Stimulated activated naive CD4-positive, alpha-beta T cell treated with Interleukin-2 at 50 U/mL for 16 hours (primary cell): Measurements from ENCODE around the gene CPNE2.

Experiments
- DNase-seq: peaks from one replicate; lab custom pipeline; 2025; lab: John Stamatoyannopoulos, UW

The CPNE2 gene

DNA sequence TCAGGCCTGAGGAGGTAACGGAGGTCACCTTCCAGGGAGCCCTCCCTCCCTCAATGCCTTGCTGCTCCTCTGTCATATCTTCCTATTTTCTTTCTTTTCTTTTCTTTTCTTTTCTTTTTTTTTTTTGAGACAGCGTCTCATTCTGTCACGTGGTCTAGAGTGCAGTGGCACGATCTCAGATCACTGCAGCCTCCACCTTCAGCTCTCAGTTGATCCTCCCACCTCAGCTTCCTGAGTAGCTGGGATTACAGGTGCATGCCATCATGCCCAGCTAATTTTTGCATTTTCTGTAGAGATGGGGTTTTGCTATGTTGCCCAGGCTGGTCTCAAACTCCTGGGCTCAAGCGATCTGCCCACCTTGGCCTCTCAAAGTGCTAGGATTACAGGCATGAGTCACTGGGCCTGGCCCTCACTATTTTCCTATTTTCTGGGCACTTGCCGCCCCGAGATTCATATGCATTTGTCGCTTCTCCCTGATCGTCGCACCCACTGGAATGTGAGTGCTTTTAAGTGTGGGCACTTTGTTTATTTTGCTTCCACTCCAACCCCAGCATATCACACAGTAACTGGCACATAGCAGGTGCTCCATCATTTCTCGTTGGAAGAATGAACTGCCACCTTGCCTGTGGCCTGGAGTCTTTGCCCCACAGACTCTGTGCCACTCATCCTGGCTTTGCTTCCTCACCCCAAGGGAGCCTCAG lies 31.7 kb downstream of the CPNE2 start:
- DNase-seq: no peak

DNA sequence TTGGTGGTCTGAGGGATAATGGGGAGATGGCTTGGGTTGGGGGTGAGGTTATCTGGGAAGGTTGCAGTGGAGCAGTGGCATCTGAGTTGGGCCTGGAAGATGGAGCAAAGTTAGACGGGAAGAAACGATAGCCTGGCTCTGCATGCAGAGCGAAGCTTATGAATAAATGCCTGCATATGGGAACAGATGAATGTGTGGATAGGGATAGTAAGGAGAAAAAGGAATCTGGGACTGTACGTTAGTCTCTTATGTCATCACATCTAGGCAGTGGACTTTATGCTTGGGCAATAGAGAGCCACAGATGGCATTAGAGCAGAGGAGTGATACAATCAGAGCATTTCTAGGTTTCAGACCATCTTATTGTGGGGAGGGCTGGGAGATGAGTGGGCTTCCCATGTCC lies 33.0 kb downstream of the CPNE2 start:
- no peak for DNase-seq

DNA sequence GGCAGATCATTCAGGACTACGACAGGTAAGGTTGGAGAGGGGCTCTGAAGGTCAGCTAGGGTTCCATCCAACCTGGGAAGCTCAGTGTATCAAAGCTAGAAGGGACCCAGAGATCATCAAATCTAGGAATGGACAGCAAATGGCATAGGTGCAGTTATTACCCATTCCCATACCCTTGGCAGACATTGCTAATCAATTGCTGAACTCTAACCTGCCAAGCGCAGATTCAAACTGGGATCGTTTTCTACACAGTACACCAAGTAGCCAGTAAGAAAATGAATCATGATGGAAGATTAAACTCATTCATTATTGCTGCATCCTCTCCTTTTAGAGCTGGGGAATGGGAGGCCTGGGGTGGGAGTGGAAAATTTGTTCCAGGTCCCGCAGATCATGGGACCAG lies 33.6 kb downstream of the CPNE2 start:
- no peak for DNase-seq

DNA sequence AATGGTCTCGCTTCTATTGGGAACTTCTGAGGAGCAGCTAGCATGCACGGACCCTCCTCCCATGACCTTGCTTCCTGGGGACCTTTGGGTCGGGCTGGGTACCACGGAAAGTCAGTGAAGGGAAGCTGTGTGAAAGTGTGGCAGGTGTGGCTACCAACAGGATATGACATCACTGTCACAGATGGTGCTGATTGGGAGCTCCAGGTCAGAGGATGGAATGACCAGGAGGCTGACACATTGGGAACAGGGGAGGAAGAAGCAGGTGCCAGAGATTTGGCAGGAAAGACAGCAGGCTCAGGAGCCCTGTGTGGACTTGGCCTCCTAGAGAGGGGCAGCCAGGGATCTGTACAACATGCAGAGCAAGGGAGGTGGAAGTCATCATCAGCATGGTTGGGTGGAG lies 34.0 kb downstream of the CPNE2 start:
- no peak for DNase-seq

GRCh38 chr16:57127037-57127763 lies 34.8 kb downstream of the CPNE2 start:
- no peak for DNase-seq

- DNase-seq: no peak
Observed at GRCh38 chr16:57127836-57128235, 35.5 kb downstream of the CPNE2 start.

- peak; percentile 22 for DNase-seq
Observed at GRCh38 chr16:57128771-57129389, 36.5 kb downstream of the CPNE2 start.

GRCh38 chr16:57130950-57131321 lies 38.6 kb downstream of the CPNE2 start:
- no peak for DNase-seq

DNA sequence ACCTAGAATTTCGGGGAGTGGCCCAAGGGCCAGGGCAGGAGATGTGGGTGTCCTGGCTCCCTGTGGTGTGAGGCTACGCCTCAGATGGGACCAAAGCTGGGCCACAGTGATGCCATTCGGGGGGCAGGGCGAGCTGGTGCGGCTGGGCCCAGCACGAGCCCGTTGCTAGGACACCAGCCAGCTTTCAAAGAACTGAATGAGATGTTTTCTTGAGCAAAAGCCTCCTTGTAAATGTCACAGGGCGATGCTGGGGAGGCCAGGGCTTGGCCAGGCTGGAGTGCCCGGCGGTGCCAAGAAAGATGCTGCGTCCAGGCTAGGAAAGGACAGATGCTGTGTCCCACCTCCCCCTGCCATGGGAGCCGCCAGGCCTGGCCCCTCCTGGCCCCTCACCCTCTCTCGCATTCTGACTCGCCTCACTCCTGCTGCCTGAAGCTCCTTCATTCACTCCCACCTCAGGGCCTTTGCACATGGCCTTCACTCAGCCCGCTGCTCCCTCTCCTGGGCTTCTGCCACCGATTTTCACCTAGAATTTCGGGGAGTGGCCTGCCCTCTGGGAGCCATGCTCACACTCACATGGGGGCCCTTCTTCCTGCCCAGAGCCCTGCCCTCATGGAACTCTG lies 39.1 kb downstream of the CPNE2 start:
- no peak for DNase-seq

GRCh38 chr16:57132470-57132869 lies 40.1 kb downstream of the CPNE2 start:
- no peak for DNase-seq

- no peak for DNase-seq
Observed at GRCh38 chr16:57133031-57133430, 40.6 kb downstream of the CPNE2 start.

DNA sequence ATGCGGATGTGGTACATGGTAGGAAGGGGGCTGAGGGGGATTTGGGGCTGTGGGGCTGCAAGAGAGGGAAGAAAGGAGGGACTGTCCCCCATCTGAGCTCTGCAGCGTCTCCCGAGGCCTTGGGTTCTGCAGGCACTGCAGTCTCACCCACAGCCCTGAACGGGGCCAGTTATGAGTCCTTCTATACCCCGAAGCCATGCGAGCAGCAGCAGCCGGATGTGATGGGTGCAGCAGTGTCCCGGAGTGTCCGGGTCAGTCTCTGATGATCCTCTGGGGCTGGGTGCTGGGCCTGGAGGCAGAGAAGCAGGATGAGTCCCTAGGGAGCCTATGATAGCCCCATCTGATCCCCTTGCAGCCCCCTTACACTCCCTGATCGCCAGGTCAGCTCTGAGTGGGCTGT lies 41.5 kb downstream of the CPNE2 start:
- no peak for DNase-seq

DNA sequence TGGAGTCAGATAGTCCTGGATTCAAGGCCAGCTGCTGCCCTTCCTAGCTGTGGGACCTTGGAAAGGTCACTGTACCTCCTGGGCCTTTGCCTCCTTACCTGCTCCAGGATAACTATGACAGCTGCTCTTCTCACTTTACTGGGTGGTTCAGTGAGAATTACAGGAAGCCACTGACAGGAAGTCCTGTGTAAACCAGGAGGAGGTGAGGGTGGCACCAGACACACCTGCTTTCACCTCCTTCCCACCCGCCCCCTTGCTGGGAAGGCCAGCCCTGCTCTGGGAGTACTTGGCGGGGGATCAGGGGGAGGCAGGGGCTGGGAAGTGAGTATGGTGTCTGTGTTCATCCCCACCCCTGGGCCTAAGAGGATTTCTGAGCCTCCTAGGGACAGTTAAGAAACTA lies 42.6 kb downstream of the CPNE2 start:
- no peak for DNase-seq

DNA sequence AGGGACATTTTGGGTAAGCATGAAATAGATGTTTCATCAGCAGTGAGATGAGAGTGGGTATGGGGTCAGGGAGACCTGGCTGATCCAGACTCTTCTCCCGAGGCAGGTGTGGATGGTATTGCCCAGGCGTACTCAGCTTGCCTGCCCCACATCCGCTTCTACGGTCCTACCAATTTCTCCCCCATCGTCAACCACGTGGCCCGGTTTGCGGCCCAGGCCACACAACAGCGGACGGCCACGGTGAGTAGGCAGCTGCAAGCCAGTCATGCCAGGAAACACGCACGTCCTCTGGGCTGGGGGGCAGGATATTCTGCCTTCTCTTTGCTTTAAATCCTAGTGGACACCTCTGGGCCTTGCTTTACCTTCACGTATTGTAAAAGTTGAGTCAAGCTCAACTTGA lies 44.7 kb downstream of the CPNE2 start:
- DNase-seq: no peak

DNA sequence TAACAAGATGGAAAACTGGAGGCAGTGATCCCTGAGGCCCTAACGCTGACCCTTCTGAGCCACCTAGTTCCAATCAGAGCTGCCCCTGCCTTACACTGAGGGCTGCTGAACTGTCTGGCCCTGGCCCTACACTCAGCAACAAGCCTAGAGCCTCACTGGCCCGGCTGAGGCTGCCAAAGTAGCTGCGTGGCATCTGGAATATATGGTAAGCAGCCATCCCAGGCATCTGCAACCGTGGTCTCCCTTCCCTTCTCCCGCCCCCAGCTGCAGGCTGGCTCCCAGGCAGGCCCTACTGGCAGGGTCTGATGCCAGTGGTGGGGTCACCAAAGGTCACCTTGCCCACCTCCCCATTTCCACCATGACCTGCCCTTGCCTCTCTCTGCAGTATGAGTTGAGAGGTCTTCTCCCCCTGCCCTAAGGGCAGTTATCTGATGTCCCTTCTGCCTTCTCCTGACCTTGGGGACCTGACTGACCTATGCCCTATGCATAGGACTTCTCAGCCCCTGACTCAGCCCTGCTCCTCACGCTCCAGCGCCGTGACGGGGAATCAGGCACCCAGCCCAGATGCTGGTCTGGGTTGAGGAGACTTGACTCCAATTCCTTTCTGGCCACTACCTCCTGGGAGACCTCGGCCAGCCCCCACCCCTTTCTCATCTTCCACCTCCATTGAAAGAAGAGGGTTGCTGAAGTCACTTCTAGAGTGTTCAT lies 45.3 kb downstream of the CPNE2 start:
- no peak for DNase-seq

DNA sequence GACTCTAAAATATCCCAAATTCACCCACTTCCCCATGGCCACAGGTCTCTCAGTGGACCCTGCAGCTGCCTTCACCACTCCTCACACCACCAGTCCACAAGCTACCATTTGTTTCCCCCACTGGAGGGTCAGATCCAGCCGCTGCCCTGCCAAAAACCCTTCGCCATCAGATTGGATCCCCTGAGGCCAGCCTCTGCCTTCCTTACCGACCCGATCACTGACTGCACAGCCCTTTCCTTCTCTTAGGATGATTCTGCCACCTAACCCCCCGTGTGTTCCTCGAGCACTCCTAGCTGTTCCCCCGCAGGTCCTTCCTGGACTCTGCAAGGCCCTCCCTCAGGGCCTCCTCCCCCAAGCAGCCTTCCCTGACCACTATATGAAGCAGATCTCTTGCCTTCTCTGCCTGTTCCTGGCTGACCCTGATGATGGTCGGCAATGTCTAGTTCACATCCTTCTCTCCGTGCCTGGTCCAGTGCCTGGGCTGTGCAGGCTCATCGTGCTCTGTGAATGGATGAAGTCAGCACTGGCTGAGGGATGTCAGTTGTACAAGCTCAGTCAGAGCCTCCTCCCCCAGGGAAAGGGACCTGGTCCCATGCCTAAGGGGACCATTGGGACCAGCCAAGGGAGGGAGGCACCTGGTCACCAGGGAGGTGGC lies 46.0 kb downstream of the CPNE2 start:
- DNase-seq: no peak

- no peak for DNase-seq
Observed at GRCh38 chr16:57140931-57141668, 48.7 kb downstream of the CPNE2 start.

DNA sequence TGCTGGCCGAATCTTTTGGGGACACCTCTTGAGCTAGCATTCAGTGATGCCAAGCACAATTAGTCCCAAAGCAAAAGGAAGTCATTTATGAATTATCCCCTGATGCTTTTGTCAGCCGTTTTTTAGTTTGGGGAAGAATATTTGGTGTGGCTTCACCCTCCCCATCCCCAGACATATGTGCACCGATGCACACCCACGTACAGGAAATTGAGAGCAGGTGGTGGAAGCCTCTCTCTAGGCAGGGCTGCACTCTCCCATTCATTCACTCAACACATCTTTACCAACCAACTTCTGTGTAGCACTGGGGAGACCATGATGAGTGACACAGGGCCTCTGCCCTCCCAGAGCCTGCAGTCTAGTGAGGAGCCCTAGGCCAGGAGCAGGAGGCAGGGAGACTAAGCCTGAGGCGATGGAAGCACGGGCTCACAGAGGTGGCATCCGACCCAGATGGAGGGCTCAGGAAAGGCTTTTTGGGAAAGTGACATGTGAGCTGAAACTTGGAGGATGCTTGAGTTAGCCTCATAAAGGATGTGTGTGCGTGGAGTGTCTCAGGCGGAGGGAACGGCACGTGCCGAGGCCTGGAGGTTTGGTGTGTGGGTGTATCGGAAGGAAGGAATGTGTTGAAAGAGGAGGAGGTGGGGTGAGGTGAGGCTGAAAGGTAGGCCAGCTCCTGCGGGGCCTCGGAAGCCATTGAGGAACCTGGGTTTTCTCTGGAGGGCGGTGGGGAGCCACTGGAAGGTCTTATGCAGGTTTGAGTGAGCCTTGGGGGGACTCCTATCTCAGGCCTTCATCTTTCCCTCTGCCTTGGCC lies 49.6 kb downstream of the CPNE2 start:
- no peak for DNase-seq

DNA sequence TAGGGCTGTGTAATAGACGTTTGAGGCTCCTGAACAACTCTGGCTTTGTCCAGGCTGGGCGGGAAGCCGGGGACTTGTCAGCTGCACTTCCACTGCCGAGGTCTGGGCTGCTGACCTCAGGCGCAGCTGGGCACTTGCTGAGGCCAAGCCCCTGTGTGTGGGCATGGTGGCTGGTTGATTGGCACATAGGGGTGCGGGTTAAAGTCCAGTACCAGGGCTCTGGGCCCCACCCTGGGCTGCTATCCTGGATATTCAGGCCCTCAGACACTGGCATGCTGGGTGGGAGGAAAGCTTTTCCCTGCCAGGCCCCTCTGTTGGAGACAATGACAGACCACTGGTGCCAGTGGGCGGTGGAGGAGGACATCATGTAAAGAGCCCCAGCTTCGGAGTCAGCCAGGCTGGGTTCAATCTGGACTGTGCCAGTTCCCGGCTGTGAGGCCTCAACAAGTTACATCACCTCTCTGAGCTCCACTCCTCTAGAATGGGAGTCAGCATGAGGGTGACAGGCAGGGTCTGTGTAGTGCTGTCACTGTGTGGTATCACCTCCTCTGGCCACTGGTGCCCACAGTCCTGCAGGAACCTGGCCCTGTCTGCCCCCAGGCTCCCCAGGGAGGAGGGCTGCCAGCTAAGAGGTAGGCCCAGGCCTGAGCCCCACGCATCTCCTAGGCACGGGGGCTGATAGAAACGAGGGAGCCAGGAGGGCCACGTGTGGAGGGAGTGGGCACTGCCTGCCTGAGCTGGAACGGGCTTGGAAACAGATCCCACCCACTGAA lies 51.0 kb downstream of the CPNE2 start:
- no peak for DNase-seq
